GM13977 (cell line): Measurements from ENCODE around the gene FAM168A.
A peak's percentile ranks its signal among the peaks of the same experiment; 100 is the strongest.

Experiments used
- DNase-seq: peaks from one replicate; pipeline ENCODE4 v3.0.0; 2012; ENCODE audit warnings: low spot score
- CTCF ChIP-seq: IDR thresholded peaks from 2 replicates; pipeline ENCODE4 v1.5.1; 2012; ENCODE audit warnings: mild to moderate bottlenecking, control low read depth; ENCODE audit not compliant: insufficient read depth; ENCODE audit errors: extremely low read depth, missing control alignments
- in situ Hi-C: fragments of 300-500 bp; cut with MboI; formaldehyde crosslinking; loops from one replicate; pipeline ENCODE4 v1.12.0; 2022; ENCODE audit warnings: low sequenced_read_pairs, low pct_unique_long_range_greater_than_20kb, mixed read lengths, inconsistent platforms; ENCODE audit not compliant: unreplicated experiment

The FAM168A gene

GRCh38 chr11:73393479-73394415 lies 204.2 kb downstream of the FAM168A start:
- DNase-seq = peak; percentile 89
- in situ Hi-C loops = no loop called here
- TF ChIP-seq CTCF = peak; percentile 75

- in situ Hi-C loops = no loop called here
- DNase-seq = no peak
- no peak for TF ChIP-seq CTCF
Observed at GRCh38 chr11:73393011-73393380, 204.9 kb downstream of the FAM168A start.

- in situ Hi-C loops = no loop called here
- no peak for DNase-seq
- no peak for TF ChIP-seq CTCF
Observed at GRCh38 chr11:73392108-73393010, 205.6 kb downstream of the FAM168A start.

- in situ Hi-C loops = no loop called here
- DNase-seq = no peak
- no peak for TF ChIP-seq CTCF
Observed at GRCh38 chr11:73391665-73392064, 206.2 kb downstream of the FAM168A start.

- TF ChIP-seq CTCF = no peak
- DNase-seq = no peak
- in situ Hi-C loops = no loop called here
Observed at GRCh38 chr11:73390601-73391565, 207.0 kb downstream of the FAM168A start.
